SK-N-SH (cell line): ENCODE results near the gene FAM76B. TPM values are rescaled to one million over a fixed set of nuclear protein-coding genes. Genes with fewer than 3 reads are reported as not detected.

ENCODE experiments used
- CTCF ChIA-PET: fragments of 300-600, 350-600 bp; formaldehyde crosslinking; extraction: SDS; loops from one replicate; lab custom pipeline; 2021; lab: Yijun Ruan, JAX
- POLR2A ChIA-PET: fragments of 350-600 bp; sonication (Branson Sonifier 250); formaldehyde crosslinking; extraction: SDS; loops from one replicate; lab custom pipeline; 2020; ENCODE audit warnings: antibody characterized with exemption, inconsistent platforms; lab: Yijun Ruan, JAX
- DNase-seq: peaks from one replicate; pipeline ENCODE4 v3.0.0; 2012
- H2AFZ ChIP-seq: fragments of 200-600 bp; sonication (generic); 2 replicates; pipeline ENCODE4 v1.8.1; 2016; ENCODE audit warnings: antibody characterized with exemption, mild to moderate bottlenecking, low read depth
- H3F3A ChIP-seq: fragments of 200-600 bp; sonication (generic); replicated peaks from 2 replicates; pipeline ENCODE3; 2016; ENCODE audit warnings: antibody characterized with exemption, mild to moderate bottlenecking; ENCODE audit not compliant: insufficient read depth
- H3K27ac ChIP-seq, 2 experiments: fragments of 200-500 bp in 1 of 2; fragments of 200-600 bp in 1 of 2; sonication (Bioruptor generic) in 1 of 2; sonication (generic), shearing (Covaris generic) in 1 of 2; 2 replicates each; pipeline versions ENCODE4 v1.5.1 to v1.6.1; 2014 to 2016; ENCODE audit warnings: low read depth in 2 of 2, inconsistent platforms in 1 of 2, low read length in 1 of 2, mild to moderate bottlenecking in 1 of 2, mixed read lengths in 1 of 2
- H3K27me3 ChIP-seq: fragments of 200-600 bp; sonication (generic), shearing (Covaris generic); 2 replicates; pipeline ENCODE4 v1.6.1; 2016; ENCODE audit warnings: mixed run types; ENCODE audit not compliant: insufficient read depth
- H3K36me3 ChIP-seq, 2 experiments: fragments of 200-500 bp in 1 of 2; fragments of 200-600 bp in 1 of 2; sonication (Bioruptor generic) in 1 of 2; sonication (generic) in 1 of 2; replicated peaks in 1 of 2; 2 replicates each; pipeline versions ENCODE3 to v1.5.1; 2014 to 2016; ENCODE audit warnings: low read length in 1 of 2, mild to moderate bottlenecking in 1 of 2; ENCODE audit not compliant: insufficient read depth in 2 of 2, control insufficient read depth in 1 of 2
- H3K4me1 ChIP-seq, 2 experiments: fragments of 200-500 bp in 1 of 2; fragments of 200-600 bp in 1 of 2; sonication (Bioruptor generic) in 1 of 2; sonication (generic), shearing (Covaris generic) in 1 of 2; 2 replicates each; pipeline versions ENCODE4 v1.5.1 to v1.6.1; 2014 to 2016; ENCODE audit warnings: low read depth in 1 of 2, low read length in 1 of 2, mixed run types in 1 of 2; ENCODE audit not compliant: insufficient read depth in 2 of 2, control insufficient read depth in 1 of 2
- H3K4me2 ChIP-seq: fragments of 200-600 bp; sonication (generic), shearing (Covaris generic); 2 replicates; pipeline ENCODE4 v1.6.1; 2017; ENCODE audit warnings: mixed run types
- H3K4me3 ChIP-seq, 2 experiments: fragments of 200-500 bp in 1 of 2; fragments of 200-600 bp in 1 of 2; sonication (Bioruptor generic) in 1 of 2; sonication (generic), shearing (Covaris generic) in 1 of 2; 2 replicates each; pipeline versions ENCODE4 v1.5.1 to v1.8.1; 2014 to 2016; ENCODE audit warnings: low read depth in 2 of 2, inconsistent platforms in 1 of 2, low read length in 1 of 2, mild to moderate bottlenecking in 1 of 2, mixed read lengths in 1 of 2, moderate library complexity in 1 of 2
- H3K79me2 ChIP-seq: fragments of 200-600 bp; sonication (generic); 2 replicates; pipeline ENCODE4 v1.8.1; 2017; ENCODE audit warnings: mild to moderate bottlenecking; ENCODE audit not compliant: insufficient read depth
- H3K9ac ChIP-seq: fragments of 200-600 bp; sonication (generic); 2 replicates; pipeline ENCODE4 v1.6.1; 2017; ENCODE audit warnings: mixed run types
- H3K9me2 ChIP-seq: fragments of 200-600 bp; sonication (generic); 2 replicates; pipeline ENCODE4 v1.6.1; 2017; ENCODE audit warnings: mixed run types
- H3K9me3 ChIP-seq: fragments of 200-600 bp; sonication (generic); 2 replicates; pipeline ENCODE4 v1.6.1; 2017; ENCODE audit warnings: mixed run types, mild to moderate bottlenecking, moderate library complexity
- H4K20me1 ChIP-seq: fragments of 200-600 bp; sonication (generic); 2 replicates; pipeline ENCODE4 v1.6.1; 2017; ENCODE audit warnings: mild to moderate bottlenecking, mixed run types; ENCODE audit not compliant: insufficient read depth
- CHD2 ChIP-seq: fragments of 150-350 bp; IDR thresholded peaks from 2 replicates; pipeline ENCODE4 v1.6.1; 2018; ENCODE audit warnings: low read length; ENCODE audit not compliant: partially characterized antibody
- CTCF ChIP-seq: fragments of 200-600 bp; sonication (generic); IDR thresholded peaks from 2 replicates; pipeline ENCODE4 v1.6.1; 2017; ENCODE audit warnings: antibody characterized with exemption, mild to moderate bottlenecking, moderate library complexity
- EP300 ChIP-seq, 2 experiments: IDR thresholded peaks; 2 replicates each; pipeline versions ENCODE4 v1.4.0 to v1.6.1; 2012; ENCODE audit warnings: borderline replicate concordance in 1 of 2, low read depth in 1 of 2, low read length in 1 of 2
- FOSL2 ChIP-seq: IDR thresholded peaks from 2 replicates; pipeline ENCODE4 v1.4.0; 2012; ENCODE audit warnings: low read depth, mild to moderate bottlenecking, moderate library complexity, borderline replicate concordance
- FOXM1 ChIP-seq: IDR thresholded peaks from 2 replicates; pipeline ENCODE4 v1.4.0; 2012; ENCODE audit warnings: low read depth, mild to moderate bottlenecking
- GABPA ChIP-seq: IDR thresholded peaks from 2 replicates; pipeline ENCODE4 v1.4.0; 2012; ENCODE audit warnings: low read depth, mild to moderate bottlenecking
- GATA2 ChIP-seq: sonication (generic); formaldehyde crosslinking; IDR thresholded peaks from 2 replicates; pipeline ENCODE4 v1.5.0; 2020; ENCODE audit warnings: mild to moderate bottlenecking, missing genetic modification reagents
- NFIC ChIP-seq: IDR thresholded peaks from 2 replicates; pipeline ENCODE4 v1.4.0; 2012; ENCODE audit warnings: borderline replicate concordance
- PBX3 ChIP-seq: IDR thresholded peaks from 2 replicates; pipeline ENCODE4; 2012
- POLR2AphosphoS5 ChIP-seq: IDR thresholded peaks from 2 replicates; pipeline ENCODE4 v1.6.1; 2012; ENCODE audit warnings: low read depth, low read length
- RCOR1 ChIP-seq: fragments of 150-350 bp; IDR thresholded peaks from 2 replicates; pipeline ENCODE4 v1.6.1; 2017; ENCODE audit warnings: antibody characterized with exemption, low read length
- REST ChIP-seq: IDR thresholded peaks from 2 replicates; pipeline ENCODE4 v1.6.1; 2012; ENCODE audit warnings: mild to moderate bottlenecking, low read depth, low read length, moderate library complexity
- RFX5 ChIP-seq: IDR thresholded peaks from 2 replicates; pipeline ENCODE4 v1.6.1; 2012; ENCODE audit warnings: mild to moderate bottlenecking, improper control_type of control experiment, low read length
- SIN3A ChIP-seq: IDR thresholded peaks from 2 replicates; pipeline ENCODE4 v1.6.1; 2012; ENCODE audit warnings: low read depth, mild to moderate bottlenecking, low read length, moderate library complexity, borderline replicate concordance
- TAF1 ChIP-seq: IDR thresholded peaks from 2 replicates; pipeline ENCODE4 v1.6.1; 2012; ENCODE audit warnings: low read depth, mild to moderate bottlenecking, low read length, moderate library complexity, borderline replicate concordance
- TCF12 ChIP-seq: IDR thresholded peaks from 2 replicates; pipeline ENCODE4 v1.4.0; 2012
- USF1 ChIP-seq: IDR thresholded peaks from 2 replicates; pipeline ENCODE4 v1.4.0; 2012; ENCODE audit warnings: low read depth, borderline replicate concordance
- YY1 ChIP-seq: IDR thresholded peaks from 2 replicates; pipeline ENCODE4 v1.4.0; 2012; ENCODE audit warnings: low read depth, mild to moderate bottlenecking
- WGBS: methylation state at CpG from one replicate; pipeline ENCODE4 v1.1.6; 2017; ENCODE audit warnings: low lambda C conversion rate; 5-methylcytosine and 5-hydroxymethylcytosine counted together
- polyA plus RNA-seq, 3 experiments: library from polyadenylated mRNA; depleted of rRNA; stranded (reverse); fragments of >200 nt; gene quantifications; 2 replicates each; pipeline ENCODE4 v1.2.3, GENCODE V29; 2012

The FAM76B gene
- polyA plus RNA-seq, 1 of the 3 experiments (the other 2 are of a cell fraction), result 15.4 TPM

GRCh38 chr11:95780544-95780943 lies 9.0 kb downstream of the FAM76B start:
- H3K27me3 ChIP-seq, result no peaks in the 10 kb centered on the region
- no peaks in the 10 kb centered on the region for H3K9me3 ChIP-seq
- H2AFZ ChIP-seq, result no peak overlapping the region
- H4K20me1 ChIP-seq, result no peaks in the 10 kb centered on the region
- no peak for TF ChIP-seq TCF12
- TF ChIP-seq RCOR1, result no peak
- no peak for TF ChIP-seq EP300 (IDR thresholded peaks at IDR 0.05; ENCODE audit: borderline replicate concordance in 1 of 2, low read depth in 1 of 2, low read length in 1 of 2)
- TF ChIP-seq FOXM1, result no peak
- H3K4me2 ChIP-seq, result no peak overlapping the region
- 95% methylated on average over 2 of the region's 2 CpGs for WGBS
- POLR2A ChIA-PET, result no interaction called here
- no peaks in the 10 kb centered on the region for H3K9me2 ChIP-seq
- peaks cover 94 to 96% of the 10 kb centered on the region in 2 experiments for H3K36me3 ChIP-seq
- H3K4me3 ChIP-seq, result no peak overlapping the region
- H3K4me1 ChIP-seq, result no peaks in the 10 kb centered on the region; a peak in 2 of 4 replicates
- H3K79me2 ChIP-seq, result peaks cover 10% of the 10 kb centered on the region; the same call in 1 of the 2 replicates
- H3K27ac ChIP-seq, result no peak overlapping the region
- H3F3A ChIP-seq, result no peaks in the 10 kb centered on the region
- no peak overlapping the region for H3K9ac ChIP-seq
- DNase-seq, result no peak
- CTCF ChIA-PET, result interaction anchor here (0.7 to 1.0 kb wide), 2 partner anchors 8 to 626 kb away, joined by 3 read pairs; no protein-coding TSS in a partner anchor

- DNase-seq, result no peak
- peaks cover 95 to 99% of the 10 kb centered on the region in 2 experiments for H3K36me3 ChIP-seq
- CTCF ChIA-PET, result interaction anchor here (1.4 to 2.4 kb wide), 2 partner anchors 10 to 14 kb away, joined by 3 to 9 read pairs; no protein-coding TSS in a partner anchor
Measured at GRCh38 chr11:95778699-95779098, 10.9 kb downstream of the FAM76B start.

More at GRCh38 chr11:95778699-95779098, 10.9 kb downstream of the FAM76B start:
- TF ChIP-seq GABPA (no peak), RFX5 (no peak), CHD2 (no peak), PBX3 (no peak), YY1 (no peak), CTCF (no peak), USF1 (no peak), GATA2 (CRISPR knock-in tag) (no peak), REST (no peak), SIN3A (no peak), POLR2AphosphoS5 (no peak), NFIC (no peak), TAF1 (no peak), FOSL2 (no peak)
- Histone ChIP-seq H2AFZ (no peak overlapping the region), H3K9me3 (no peaks in the 10 kb centered on the region), H3F3A (no peaks in the 10 kb centered on the region), H3K79me2 (peaks cover 10% of the 10 kb centered on the region; the same call in 1 of the 2 replicates), H3K9me2 (no peaks in the 10 kb centered on the region), H3K27me3 (no peaks in the 10 kb centered on the region), H3K4me2 (no peak overlapping the region), H3K4me3 (no peak overlapping the region), H3K9ac (no peak overlapping the region), H3K27ac (no peak overlapping the region), H4K20me1 (no peaks in the 10 kb centered on the region), H3K4me1 (no peaks in the 10 kb centered on the region; a peak in 2 of 4 replicates)
- WGBS, result 97% methylated on average over 3 of the region's 3 CpGs
- POLR2A ChIA-PET, result no interaction called here
